ENCODE data around the gene LRRC55.

Gene LRRC55

DNA sequence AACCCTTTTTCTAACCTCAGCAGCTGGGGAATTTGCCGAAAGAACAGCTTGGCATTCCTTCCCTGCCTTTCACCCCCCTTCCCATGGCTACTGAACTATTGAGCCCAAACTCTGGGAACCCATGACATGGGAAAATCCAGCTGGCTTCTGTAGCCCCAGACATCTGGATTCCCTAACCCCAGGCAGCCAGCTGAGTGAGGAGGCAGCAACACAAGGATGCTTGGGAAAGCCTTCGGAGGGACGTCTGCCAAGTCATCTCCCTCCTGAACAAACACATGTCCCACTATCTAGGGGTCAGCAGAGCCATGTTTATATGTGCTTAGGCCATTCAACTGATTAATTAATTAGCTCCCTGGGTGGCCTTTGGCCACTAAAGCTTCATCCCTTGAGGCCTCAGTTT, 21.6 kb downstream of the LRRC55 start:
- DNase-seq (ENCODE audit: low spot score), result peak; percentile 10

GRCh38 chr11:57203882-57204480, 22.2 kb downstream of the LRRC55 start:
- no peak for DNase-seq (ENCODE audit: low spot score)

DNA sequence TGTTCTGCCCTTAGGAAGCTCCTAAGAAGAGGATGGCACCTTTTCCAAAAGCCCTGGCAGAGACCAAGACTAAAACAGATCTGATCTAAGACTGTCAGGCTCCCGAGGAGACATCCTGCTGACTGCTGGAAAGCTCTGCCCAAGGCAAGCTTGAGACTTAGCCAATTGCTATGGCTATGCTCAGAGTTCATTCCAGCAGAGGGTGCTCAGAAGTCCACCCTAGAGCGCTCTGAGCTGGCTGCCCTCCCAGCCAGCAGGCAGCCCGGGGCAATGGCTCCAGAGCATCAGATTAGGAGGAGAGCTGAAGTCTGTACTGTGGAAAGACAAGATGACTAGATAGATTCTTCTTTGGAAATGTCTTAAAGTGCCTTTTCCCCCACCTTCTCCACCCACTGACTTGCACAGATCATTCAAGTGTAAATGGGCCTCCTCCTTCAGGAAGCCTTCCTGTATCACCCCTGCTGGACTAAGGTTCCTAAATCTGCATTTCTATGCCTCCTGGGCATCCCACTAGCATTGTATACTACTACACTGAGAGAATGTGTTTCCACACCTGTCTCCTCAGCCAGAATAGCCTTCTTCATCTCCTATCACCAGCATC, 23.4 kb downstream of the LRRC55 start:
- DNase-seq (ENCODE audit: low spot score), result peak; percentile 94

GRCh38 chr11:57207168-57207567, 25.4 kb downstream of the LRRC55 start:
- no peak for DNase-seq (ENCODE audit: low spot score)

- no peak for DNase-seq (ENCODE audit: low spot score)
Observed at GRCh38 chr11:57210781-57211180, 29.0 kb downstream of the LRRC55 start.

DNA sequence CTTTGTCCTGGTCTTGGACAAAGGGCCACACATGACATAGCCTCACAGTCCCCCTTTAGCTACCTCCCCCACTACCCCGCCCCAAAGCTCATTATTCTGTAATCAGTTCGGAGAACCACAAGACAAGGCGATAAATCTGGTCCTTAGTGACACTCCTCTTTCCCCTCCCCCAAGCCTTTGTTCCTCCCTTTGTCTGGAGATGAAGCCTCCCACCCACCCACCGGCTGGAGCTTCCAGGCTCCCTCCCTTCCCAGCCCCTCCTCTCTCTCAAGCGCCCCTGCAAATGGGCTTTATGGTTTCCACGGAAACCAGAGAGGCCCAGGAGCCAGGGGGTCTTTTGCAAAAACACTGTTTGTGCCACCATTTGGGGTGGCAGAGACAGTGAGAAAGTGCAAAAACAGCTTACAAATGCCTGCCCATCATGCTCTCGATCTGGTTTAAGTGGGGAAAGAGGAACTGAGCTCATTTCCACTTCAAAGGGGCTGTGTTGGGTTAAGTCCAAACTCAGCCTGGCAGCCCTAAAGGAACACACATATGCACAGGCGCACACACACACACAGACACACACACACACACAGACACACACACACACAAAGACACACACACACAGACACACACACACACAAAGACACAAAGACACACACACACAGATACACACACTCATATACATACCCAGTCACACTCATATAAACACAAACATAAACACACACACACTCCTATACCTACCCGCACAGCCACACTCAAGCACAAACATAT, 31.8 kb downstream of the LRRC55 start:
- peak; percentile 17 for DNase-seq (ENCODE audit: low spot score)

DNA sequence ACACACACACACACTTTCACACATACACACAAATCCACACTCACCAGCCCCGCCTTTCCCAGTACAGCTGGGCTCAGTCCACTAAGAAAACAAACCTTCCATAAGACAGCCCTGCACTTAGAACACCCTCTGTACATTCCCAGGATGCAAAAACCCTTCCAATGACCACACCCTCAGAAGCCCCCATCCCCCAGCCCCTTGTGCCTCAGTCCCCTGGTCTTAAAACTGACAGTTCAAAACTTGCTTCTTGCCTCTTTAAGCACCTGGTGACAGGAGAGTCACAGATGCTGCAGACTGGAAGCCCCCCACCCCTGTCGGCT, 32.3 kb downstream of the LRRC55 start:
- DNase-seq (ENCODE audit: low spot score), result peak; percentile 10

- DNase-seq (ENCODE audit: low spot score), result peak; percentile 88
Observed at GRCh38 chr11:57214494-57214893, 32.7 kb downstream of the LRRC55 start.

- no peak for DNase-seq (ENCODE audit: low spot score)
Observed at GRCh38 chr11:57216463-57216862, 34.7 kb downstream of the LRRC55 start.

- no peak for DNase-seq (ENCODE audit: low spot score)
Observed at GRCh38 chr11:57217053-57217452, 35.3 kb downstream of the LRRC55 start.

GRCh38 chr11:57219021-57219627, 37.4 kb downstream of the LRRC55 start:
- DNase-seq (ENCODE audit: low spot score), result peak; percentile 12

DNA sequence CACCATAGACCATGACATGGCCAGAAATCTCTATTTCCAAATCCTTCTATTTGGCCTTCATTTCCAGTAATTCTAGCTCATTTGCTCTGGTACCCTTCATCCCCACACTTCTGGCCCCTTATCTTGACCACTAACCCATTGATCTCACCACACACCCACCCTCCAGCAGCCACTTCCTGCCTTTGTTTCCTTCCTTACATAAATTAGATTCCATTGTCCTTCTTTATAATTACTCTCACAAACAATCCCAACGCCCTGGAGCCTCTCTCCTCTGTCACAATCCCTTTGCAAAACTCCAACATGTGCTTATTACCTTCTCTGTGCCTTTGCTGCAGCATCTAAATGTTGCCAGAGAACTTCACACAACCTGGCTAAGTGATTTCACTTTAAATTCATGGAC, 40.5 kb downstream of the LRRC55 start:
- no peak for DNase-seq (ENCODE audit: low spot score)

- peak; percentile 52 for DNase-seq (ENCODE audit: low spot score)
Observed at GRCh38 chr11:57223601-57224000, 41.8 kb downstream of the LRRC55 start.

GRCh38 chr11:57224128-57224527, 42.4 kb downstream of the LRRC55 start:
- DNase-seq (ENCODE audit: low spot score), result no peak

GRCh38 chr11:57224537-57224936, 42.8 kb downstream of the LRRC55 start:
- peak; percentile 69 for DNase-seq (ENCODE audit: low spot score)

DNA sequence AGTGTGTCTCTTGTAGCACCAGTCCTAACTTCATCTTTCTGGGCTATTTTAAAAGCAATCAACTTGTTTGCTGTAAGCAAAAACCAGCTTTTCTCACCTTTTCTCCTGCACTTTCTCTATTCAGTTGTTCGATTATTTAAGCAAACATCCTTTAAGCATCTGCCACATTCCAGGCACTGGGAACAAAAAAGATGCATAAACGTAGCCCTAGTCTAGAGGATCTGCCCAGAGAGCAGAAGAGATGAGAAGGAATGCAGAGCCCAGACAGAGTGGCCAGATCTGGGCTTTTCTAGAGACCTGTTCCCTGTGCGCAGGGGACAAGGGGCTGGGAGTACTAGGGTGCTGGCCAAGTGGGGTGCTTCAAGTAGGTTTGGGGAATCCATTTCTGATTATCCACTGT, 46.8 kb downstream of the LRRC55 start:
- no peak for DNase-seq (ENCODE audit: low spot score)

DNA sequence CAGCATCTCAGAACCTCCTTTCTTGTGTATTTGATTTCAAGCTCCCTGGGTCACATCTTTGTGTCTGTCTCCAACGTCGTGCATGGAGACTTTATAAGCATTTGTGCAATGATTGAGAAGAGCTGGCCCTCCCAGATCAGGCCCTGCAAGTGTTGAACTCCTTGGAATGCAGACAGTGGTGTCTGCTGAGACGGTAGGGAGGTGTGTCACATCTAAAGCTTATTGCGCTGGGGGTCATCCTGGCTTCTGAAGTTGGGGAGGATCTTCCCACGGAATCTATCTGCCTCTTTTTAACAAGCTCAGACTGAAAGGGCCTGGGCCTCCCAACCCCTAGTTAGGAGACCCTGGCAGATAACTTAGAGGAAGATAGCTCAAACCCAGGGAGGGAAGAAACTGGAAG, 48.6 kb downstream of the LRRC55 start:
- no peak for DNase-seq (ENCODE audit: low spot score)

GRCh38 chr11:57230791-57231538, 49.2 kb downstream of the LRRC55 start:
- DNase-seq (ENCODE audit: low spot score), result no peak

- DNase-seq (ENCODE audit: low spot score), result no peak
Observed at GRCh38 chr11:57231539-57232253, 49.9 kb downstream of the LRRC55 start.

GRCh38 chr11:57233702-57234101, 51.9 kb downstream of the LRRC55 start:
- no peak for DNase-seq (ENCODE audit: low spot score)

GRCh38 chr11:57235761-57236703, 54.3 kb downstream of the LRRC55 start:
- no peak for DNase-seq (ENCODE audit: low spot score)

Measured in AG08395 (cell line).